DMS53 (cell line): ENCODE measurements around the gene DFFB.

Experiments
- DNase-seq: peaks from one replicate; lab custom pipeline; 2025; lab: John Stamatoyannopoulos, UW

The DFFB gene

DNA sequence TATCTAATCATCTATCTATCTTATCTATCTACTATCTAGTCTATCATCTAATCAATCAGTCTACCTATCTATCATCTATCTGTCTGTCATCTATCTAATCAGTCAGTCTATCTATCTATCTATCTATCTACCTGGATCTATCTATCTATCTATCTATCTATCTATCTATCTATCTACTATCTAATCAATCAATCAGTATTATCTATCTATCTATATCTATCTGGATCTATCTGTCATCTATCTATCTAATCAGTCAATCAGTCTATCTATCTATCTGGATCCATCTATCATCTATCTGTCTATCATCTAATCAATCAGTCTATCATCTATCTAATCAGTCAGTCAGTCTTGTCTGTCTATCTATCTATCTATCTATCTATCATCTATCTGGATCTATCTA lies 69.7 kb downstream of the DFFB start:
- DNase-seq: no peak

DNA sequence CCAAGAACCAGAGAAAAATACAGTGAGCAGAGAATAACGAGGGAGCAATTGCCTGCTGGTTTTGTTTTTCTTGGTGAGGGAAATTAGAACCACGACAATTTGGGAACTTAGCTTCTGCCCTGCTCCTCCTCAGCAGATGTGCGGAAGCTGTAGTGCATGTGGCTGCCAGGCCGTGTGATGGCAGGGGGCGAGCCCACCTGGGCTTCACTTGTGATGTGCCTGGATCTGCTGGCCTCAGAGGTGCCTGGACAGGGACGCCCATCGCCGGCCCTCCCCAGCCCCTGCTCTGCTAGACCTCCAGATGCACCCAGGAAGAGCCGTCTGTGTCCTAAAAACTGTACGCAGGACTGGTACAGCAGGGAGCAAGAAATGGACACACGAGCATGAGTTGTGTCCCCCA lies 71.3 kb downstream of the DFFB start:
- DNase-seq: peak; percentile 50

DNA sequence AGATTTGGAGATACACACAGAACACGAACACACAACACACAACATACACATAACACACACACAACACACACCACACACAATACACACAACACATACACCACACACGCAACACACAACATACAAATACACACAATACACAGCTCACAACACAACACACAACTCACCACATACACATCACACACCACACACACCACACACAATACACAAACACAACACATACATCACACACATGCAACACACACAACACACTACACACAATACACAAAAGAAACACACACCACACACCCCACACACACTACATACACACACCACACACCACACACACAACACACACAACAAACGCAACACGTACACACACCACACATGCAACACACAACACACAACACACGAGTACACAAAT lies 71.8 kb downstream of the DFFB start:
- DNase-seq: no peak

DNA sequence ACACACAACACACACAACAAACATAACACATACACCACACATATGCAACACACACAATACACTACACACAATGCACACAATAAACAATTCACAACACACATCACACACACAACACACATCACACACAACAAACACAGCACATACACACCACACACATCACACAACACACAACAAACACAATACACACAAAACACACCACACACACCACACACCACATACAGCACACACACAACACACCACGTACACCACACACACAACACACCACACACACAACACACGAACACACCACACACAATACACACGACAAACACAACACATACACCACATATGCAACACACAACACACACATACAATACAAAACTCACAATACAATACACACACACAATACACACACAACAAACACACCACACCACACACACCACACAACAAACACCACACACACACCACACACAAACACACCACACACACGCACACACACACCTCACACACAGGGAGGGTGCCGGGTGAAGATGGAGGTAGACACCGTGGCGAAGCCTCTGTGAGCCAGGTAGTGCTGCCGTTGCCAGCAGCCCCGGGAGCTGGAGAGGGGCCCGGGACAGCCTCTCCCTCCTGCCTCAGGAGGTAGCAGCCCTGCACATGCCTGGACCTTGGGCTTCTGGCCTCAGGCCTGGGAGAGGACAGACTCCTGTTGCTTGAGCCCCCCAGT lies 73.2 kb downstream of the DFFB start:
- DNase-seq: peak; percentile 24

DNA sequence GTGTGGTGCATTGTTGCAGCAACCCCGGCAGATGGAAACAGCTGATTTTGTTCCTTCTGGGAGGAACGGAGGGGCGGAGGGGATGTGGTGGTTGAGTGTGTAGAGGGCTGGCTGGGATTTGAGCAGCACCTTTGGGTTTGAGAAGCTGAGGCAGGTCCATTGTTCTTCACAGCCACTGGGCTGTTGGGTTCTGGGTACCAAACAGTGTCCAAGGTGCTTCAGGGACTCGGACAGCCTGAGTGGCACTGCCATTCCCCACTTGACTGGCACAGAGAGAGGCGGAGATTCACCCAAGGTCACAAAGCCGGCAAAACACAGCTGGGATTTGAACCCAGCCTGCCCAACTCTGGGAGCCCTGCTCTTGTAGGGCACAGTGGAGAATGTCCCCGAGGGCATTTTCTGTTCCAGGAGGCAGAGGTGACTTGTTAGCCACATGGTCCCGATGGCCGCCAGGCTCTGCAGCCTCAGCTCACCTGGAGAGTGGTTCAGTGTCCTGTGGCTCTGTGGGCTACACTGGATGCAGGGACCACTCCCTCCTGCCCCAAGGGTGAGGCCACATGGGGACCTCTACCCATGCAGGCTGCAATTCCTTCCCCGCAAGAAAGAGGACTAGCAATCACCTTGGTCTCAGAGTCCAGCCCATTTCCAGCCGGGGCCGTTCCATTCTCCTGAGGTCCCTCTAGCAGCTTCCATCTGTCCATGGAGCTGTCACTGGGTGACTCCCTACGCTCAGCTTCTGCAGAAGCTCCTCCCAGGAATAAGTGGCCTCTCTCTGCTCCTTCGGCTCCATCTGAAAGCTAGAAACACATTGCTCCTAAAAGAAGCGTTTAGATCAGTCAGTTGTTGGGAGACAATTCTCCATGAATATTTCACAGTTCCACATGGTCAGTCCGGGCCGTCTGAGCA lies 74.0 kb downstream of the DFFB start:
- peak; percentile 19 for DNase-seq

DNA sequence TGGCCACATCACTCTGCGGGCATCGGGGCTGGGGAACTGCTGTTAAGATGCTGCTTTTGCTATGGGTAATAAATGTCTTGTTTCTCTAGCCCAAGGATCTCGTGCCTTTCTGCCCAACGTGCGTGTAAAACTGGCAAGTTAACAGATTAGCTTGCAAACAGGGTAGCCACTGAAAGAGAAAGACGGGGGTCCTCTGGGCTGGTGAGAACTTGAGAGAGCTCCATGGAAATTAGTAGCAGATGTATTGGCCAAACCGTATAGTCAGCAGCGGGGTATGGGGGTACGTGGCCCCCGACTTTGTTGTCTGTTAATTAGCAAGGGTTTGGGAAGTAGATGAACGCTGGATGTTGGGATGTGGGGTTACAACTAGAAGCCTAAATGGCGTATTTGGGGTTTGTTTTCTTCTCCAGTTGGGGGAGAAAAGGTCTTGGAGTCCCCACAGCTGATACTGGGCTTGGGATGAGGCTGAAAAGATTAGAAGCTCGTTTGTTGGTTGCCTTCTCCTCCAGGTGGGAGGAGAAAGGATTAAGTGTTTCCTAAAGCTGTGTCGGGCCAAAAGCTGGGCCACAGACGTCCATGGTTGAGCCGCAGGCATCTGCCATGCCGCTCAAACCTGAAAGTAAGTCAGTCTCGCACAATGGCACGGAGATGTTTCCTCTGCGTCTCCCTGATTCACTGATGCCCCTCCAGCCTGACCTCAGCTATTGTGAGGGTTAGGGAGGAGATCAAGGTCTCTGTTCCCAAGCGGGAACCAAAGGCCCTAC lies 75.1 kb downstream of the DFFB start:
- DNase-seq: no peak
